CD8-positive, alpha-beta memory T cell (primary cell): Measurements from ENCODE around the gene MNT. TPM values are rescaled to one million over a fixed set of nuclear protein-coding genes. Genes with fewer than 3 reads are reported as not detected.
A peak's percentile ranks its signal among the peaks of the same experiment; 100 is the strongest.

Experiments
- CTCF ChIA-PET: fragments of 350-600 bp; sonication (Branson Sonifier 250); formaldehyde crosslinking; loops from one replicate; lab custom pipeline; 2021; ENCODE audit warnings: antibody characterized with exemption; lab: Charles Lee
- POLR2A ChIA-PET: fragments of 350-600 bp; sonication (Branson Sonifier 250); formaldehyde crosslinking; loops from one replicate; lab custom pipeline; 2021; ENCODE audit warnings: antibody characterized with exemption; lab: Charles Lee
- DNase-seq, 5 donors: peaks; one replicate each; pipeline versions ENCODE4 v3.0.0 to v3.0.0-alpha.2; 2020 to 2022; ENCODE audit warnings: mixed read lengths in 1 of 5
- H3K27ac ChIP-seq: one replicate; pipeline ENCODE4 v1.7.0; 2013; ENCODE audit warnings: low read depth, mild to moderate bottlenecking, low read length, moderate library complexity
- H3K27me3 ChIP-seq: 2 replicates; pipeline ENCODE4 v1.7.0; 2013; ENCODE audit warnings: low read length, mild to moderate bottlenecking; ENCODE audit not compliant: insufficient read depth, poor library complexity, severe bottlenecking
- H3K36me3 ChIP-seq: 2 replicates; pipeline ENCODE4 v1.7.0; 2013; ENCODE audit warnings: mild to moderate bottlenecking, low read length, moderate library complexity; ENCODE audit not compliant: insufficient read depth
- H3K4me1 ChIP-seq: 2 replicates; pipeline ENCODE4 v1.7.0; 2013; ENCODE audit warnings: mild to moderate bottlenecking, low read length, moderate library complexity; ENCODE audit not compliant: insufficient read depth
- H3K4me3 ChIP-seq: 2 replicates; pipeline ENCODE4 v1.7.0; 2013; ENCODE audit warnings: mild to moderate bottlenecking, low read length
- H3K9me3 ChIP-seq: 2 replicates; pipeline ENCODE4 v1.7.0; 2013; ENCODE audit warnings: mild to moderate bottlenecking, low read length
- H3K27ac Mint-ChIP-seq, 8 donors: one replicate each; pipeline ENCODE4 v1.8.0; 2020 to 2021; ENCODE audit warnings: mixed read lengths in 8 of 8, mild to moderate bottlenecking in 6 of 8, inconsistent platforms in 3 of 8, moderate library complexity in 3 of 8
- H3K27me3 Mint-ChIP-seq, 2 donors: one replicate each; pipeline ENCODE4 v1.8.0; 2020 to 2021; ENCODE audit warnings: mixed read lengths in 2 of 2, mild to moderate bottlenecking in 1 of 2, moderate library complexity in 1 of 2
- H3K36me3 Mint-ChIP-seq, 3 donors: one replicate each; pipeline ENCODE4 v1.8.0; 2020 to 2021; ENCODE audit warnings: mixed read lengths in 3 of 3, inconsistent platforms in 1 of 3, mild to moderate bottlenecking in 1 of 3
- H3K4me1 Mint-ChIP-seq, 3 donors: one replicate each; pipeline ENCODE4 v1.8.0; 2020 to 2021; ENCODE audit warnings: mixed read lengths in 3 of 3, inconsistent platforms in 1 of 3, mild to moderate bottlenecking in 1 of 3
- H3K4me3 Mint-ChIP-seq, 7 donors: one replicate each; pipeline ENCODE4 v1.8.0; 2020 to 2021; ENCODE audit warnings: mixed read lengths in 7 of 7, mild to moderate bottlenecking in 6 of 7, moderate library complexity in 4 of 7, inconsistent platforms in 2 of 7
- H3K9me3 Mint-ChIP-seq, 5 donors: one replicate each; pipeline ENCODE4 v1.8.0; 2020 to 2022; ENCODE audit warnings: mixed read lengths in 5 of 5, mild to moderate bottlenecking in 3 of 5, moderate library complexity in 2 of 5, inconsistent platforms in 1 of 5
- polyA plus RNA-seq: library from polyadenylated mRNA; unstranded; fragments of 300-500 nt; fragmentation: Illumina TruSeq; gene quantifications from one replicate; pipeline ENCODE4 v1.2.3, GENCODE V29; 2021
- total RNA-seq, 2 experiments: library from RNA; stranded (reverse); gene quantifications; one replicate each; pipeline ENCODE4 v1.2.3, GENCODE V29; 2021

MNT gene
- total and polyA plus RNA-seq, 3 experiments from 2014 or later, result 1.2 to 24.3 (median 21.5) TPM

DNA sequence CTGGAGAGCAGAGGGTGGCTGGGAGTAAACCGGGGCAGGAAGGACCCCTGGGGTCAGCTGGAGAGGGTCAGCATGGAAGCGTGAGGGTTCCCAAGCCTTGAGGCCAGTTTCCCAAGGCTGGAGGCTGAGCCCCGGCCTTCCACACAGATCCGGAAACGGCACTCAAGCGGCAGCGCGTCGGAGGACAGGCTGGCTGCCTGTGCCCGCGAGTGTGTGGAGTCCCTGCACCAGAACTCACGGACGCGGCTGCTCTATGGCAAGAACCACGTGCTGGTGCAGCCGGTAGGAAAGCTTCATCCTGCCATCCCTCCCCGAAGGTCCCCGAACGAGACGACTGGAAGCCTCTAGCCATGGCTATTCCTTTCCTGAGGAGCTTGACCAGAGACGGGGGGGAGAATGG is 37.5 kb downstream of the MNT start:
- Mint-ChIP-seq H3K9me3 (no peaks in the 10 kb centered on the region), H3K27me3 (peaks cover 0 to 2% of the 10 kb centered on the region in 2 donors)
- CTCF ChIA-PET, result interaction anchor here (0.7 to 3.2 kb wide), 2 partner anchors 11 to 19 kb away, joined by 3 to 10 read pairs; no protein-coding TSS in a partner anchor

GRCh38 chr17:2362881-2363280 is 38.0 kb downstream of the MNT start:
- no peak overlapping the region for H3K27ac Mint-ChIP-seq
- Histone ChIP-seq H3K9me3 (no peaks in the 10 kb centered on the region), H3K4me3 (no peak overlapping the region), H3K4me1 (no peaks in the 10 kb centered on the region), H3K27ac (no peak overlapping the region), H3K27me3 (no peaks in the 10 kb centered on the region), H3K36me3 (peaks cover 6% of the 10 kb centered on the region)
- H3K27me3 Mint-ChIP-seq, result peaks cover 0 to 2% of the 10 kb centered on the region in 2 donors
- no peak overlapping the region for H3K4me3 Mint-ChIP-seq
- H3K4me1 Mint-ChIP-seq, result no peaks in the 10 kb centered on the region
- ChIA-PET POLR2A (interaction anchor here (0.7 kb wide), 1 partner anchor 12 kb away, joined by 3 read pairs; no protein-coding TSS in a partner anchor), CTCF (no interaction called here)
- H3K36me3 Mint-ChIP-seq, result peaks cover 0 to 72% (median 5%) of the 10 kb centered on the region in 3 donors
- no peak for DNase-seq
- no peaks in the 10 kb centered on the region for H3K9me3 Mint-ChIP-seq

More for the DNA sequence above, 37.5 kb downstream of the MNT start:
- no peak overlapping the region for H3K27ac ChIP-seq
- H3K4me3 ChIP-seq, result no peak overlapping the region
- H3K9me3 ChIP-seq, result no peaks in the 10 kb centered on the region
- Mint-ChIP-seq H3K36me3 (peaks cover 0 to 75% (median 5%) of the 10 kb centered on the region in 3 donors), H3K27ac (no peak overlapping the region), H3K4me1 (no peaks in the 10 kb centered on the region), H3K4me3 (no peak overlapping the region)
- no peaks in the 10 kb centered on the region for H3K27me3 ChIP-seq
- H3K4me1 ChIP-seq, result no peaks in the 10 kb centered on the region
- H3K36me3 ChIP-seq, result peaks cover 6% of the 10 kb centered on the region
- DNase-seq, result no peak
- POLR2A ChIA-PET, result interaction anchor here (0.7 kb wide), 1 partner anchor 13 kb away, joined by 3 read pairs; no protein-coding TSS in a partner anchor

DNA sequence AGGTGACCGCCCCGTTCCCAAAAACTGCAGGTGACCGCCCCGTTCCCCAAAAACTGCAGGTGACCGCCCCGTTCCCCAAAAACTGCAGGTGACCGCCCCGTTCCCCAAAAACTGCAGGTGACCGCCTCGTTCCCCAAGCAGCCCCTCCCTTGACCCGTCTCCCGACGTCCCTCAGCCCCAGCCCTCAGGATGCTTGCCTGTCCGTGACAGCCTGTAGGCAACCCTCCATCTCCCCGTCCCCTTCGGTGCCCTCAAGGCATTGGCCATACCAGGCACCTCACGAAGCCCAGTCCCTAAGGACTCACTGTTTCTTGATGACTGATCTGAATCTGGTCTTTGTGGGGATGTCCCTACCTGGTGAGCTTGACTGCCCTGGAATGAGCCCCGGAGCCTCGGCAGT is 38.4 kb downstream of the MNT start:
- H3K4me1 ChIP-seq, result no peaks in the 10 kb centered on the region
- no peak overlapping the region for H3K4me3 ChIP-seq
- H3K27ac ChIP-seq, result no peak overlapping the region
- no peaks in the 10 kb centered on the region for H3K9me3 ChIP-seq
- ChIA-PET CTCF (interaction anchor here (2.0 kb wide), 1 partner anchor 54 kb away, joined by 6 read pairs; no protein-coding TSS in a partner anchor), POLR2A (no interaction called here)
- no peak overlapping the region for H3K27ac Mint-ChIP-seq
- H3K4me1 Mint-ChIP-seq, result no peaks in the 10 kb centered on the region
- H3K36me3 ChIP-seq, result peaks cover 6% of the 10 kb centered on the region
- H3K4me3 Mint-ChIP-seq, result no peak overlapping the region
- H3K27me3 ChIP-seq, result no peaks in the 10 kb centered on the region
- H3K36me3 Mint-ChIP-seq, result peaks cover 0 to 69% (median 5%) of the 10 kb centered on the region in 3 donors
- H3K27me3 Mint-ChIP-seq, result peaks cover 0 to 2% of the 10 kb centered on the region in 2 donors
- H3K9me3 Mint-ChIP-seq, result no peaks in the 10 kb centered on the region
- no peak for DNase-seq

- Mint-ChIP-seq H3K9me3 (no peaks in the 10 kb centered on the region), H3K36me3 (peaks cover 0 to 67% (median 5%) of the 10 kb centered on the region in 3 donors), H3K27me3 (peaks cover 0 to 2% of the 10 kb centered on the region in 2 donors), H3K4me3 (no peak overlapping the region), H3K27ac (no peak overlapping the region), H3K4me1 (no peaks in the 10 kb centered on the region)
- no peaks in the 10 kb centered on the region for H3K27me3 ChIP-seq
- H3K4me1 ChIP-seq, result no peaks in the 10 kb centered on the region
- peaks cover 6% of the 10 kb centered on the region for H3K36me3 ChIP-seq
- no peak for DNase-seq
- no peak overlapping the region for H3K4me3 ChIP-seq
- CTCF ChIA-PET, result interaction anchor here (2.0 kb wide), 1 partner anchor 54 kb away, joined by 6 read pairs; no protein-coding TSS in a partner anchor
- POLR2A ChIA-PET, result no interaction called here
- no peaks in the 10 kb centered on the region for H3K9me3 ChIP-seq
- H3K27ac ChIP-seq, result no peak overlapping the region
These were observed 38.8 kb downstream of the MNT start for GRCh38 chr17:2362016-2362415.

- no peaks in the 10 kb centered on the region for H3K4me1 ChIP-seq
- Mint-ChIP-seq H3K27ac (peak overlapping the region in 1 of 8 donors; percentile 54), H3K4me3 (no peak overlapping the region), H3K4me1 (no peaks in the 10 kb centered on the region), H3K9me3 (no peaks in the 10 kb centered on the region), H3K27me3 (peaks cover 0 to 2% of the 10 kb centered on the region in 2 donors), H3K36me3 (peaks cover 0 to 59% (median 5%) of the 10 kb centered on the region in 3 donors)
- no peaks in the 10 kb centered on the region for H3K9me3 ChIP-seq
- no peaks in the 10 kb centered on the region for H3K27me3 ChIP-seq
- H3K4me3 ChIP-seq, result no peak overlapping the region
- H3K36me3 ChIP-seq, result peaks cover 6% of the 10 kb centered on the region
- no peak overlapping the region for H3K27ac ChIP-seq
- CTCF ChIA-PET, result interaction anchor here (1.0 to 2.0 kb wide), 3 partner anchors 8 to 55 kb away, joined by 4 to 6 read pairs (median 5); no protein-coding TSS in a partner anchor
- DNase-seq, result no peak
- POLR2A ChIA-PET, result no interaction called here
These were observed 39.7 kb downstream of the MNT start for GRCh38 chr17:2361010-2361760.

DNA sequence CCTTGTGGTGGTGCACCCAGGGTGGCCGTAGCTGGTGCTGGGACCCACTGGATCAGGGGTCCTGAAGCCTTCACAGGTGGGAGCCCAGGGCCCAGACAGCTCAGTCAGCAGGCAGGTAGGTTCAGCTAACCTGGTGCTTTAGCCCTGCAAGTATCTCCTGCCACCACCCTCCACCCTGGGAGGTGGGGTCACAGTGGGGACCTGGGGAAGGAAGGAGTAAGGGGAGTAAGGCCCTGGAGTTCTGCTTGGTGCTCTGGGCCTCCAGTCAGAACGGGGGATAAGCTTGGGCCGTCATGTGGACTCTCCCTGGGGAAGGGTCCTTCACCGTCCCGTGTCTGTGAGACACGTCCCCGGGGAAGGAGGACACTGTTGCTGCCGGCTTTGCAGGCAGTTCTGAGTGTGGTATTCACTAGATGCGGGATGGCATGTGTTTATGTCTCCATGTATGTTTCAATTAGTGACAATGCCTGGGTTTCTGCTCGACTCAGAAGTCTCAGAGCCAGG is 42.9 kb downstream of the MNT start:
- peaks cover 15 to 18% (median 17%) of the 10 kb centered on the region in 3 donors for H3K4me1 Mint-ChIP-seq
- peaks cover 0 to 2% of the 10 kb centered on the region in 2 donors for H3K27me3 Mint-ChIP-seq
- POLR2A ChIA-PET, result no interaction called here

DNA sequence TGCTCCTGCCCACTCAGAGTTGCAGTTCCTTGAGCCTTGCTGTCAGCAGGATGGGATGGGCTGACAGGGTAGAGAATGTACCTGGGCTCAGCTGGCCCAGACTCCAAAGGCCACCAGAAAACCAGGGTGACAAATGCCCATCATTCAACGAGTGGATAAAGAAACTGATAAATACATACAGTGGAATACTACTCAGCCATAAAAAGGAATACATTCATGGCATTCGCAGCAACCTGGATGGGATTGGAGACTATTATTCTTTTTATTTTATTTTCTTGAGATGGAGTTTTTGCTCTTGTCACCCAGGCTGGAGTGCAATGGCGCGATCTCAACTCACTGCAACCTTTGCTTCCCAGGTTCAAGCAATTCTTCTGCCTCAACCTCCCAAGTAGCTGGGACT is 43.6 kb downstream of the MNT start:
- Histone ChIP-seq H3K27ac (no peak overlapping the region), H3K4me1 (peaks cover 19% of the 10 kb centered on the region), H3K36me3 (no peaks in the 10 kb centered on the region), H3K4me3 (no peak overlapping the region), H3K9me3 (no peaks in the 10 kb centered on the region), H3K27me3 (no peaks in the 10 kb centered on the region)
- Mint-ChIP-seq H3K4me1 (peaks cover 16 to 22% (median 18%) of the 10 kb centered on the region in 3 donors), H3K27ac (no peak overlapping the region), H3K9me3 (no peaks in the 10 kb centered on the region), H3K36me3 (peaks cover 0 to 24% (median 3%) of the 10 kb centered on the region in 3 donors), H3K4me3 (no peak overlapping the region), H3K27me3 (peaks cover 0 to 2% of the 10 kb centered on the region in 2 donors)
- ChIA-PET POLR2A (no interaction called here), CTCF (no interaction called here)
- DNase-seq, result no peak

More for the DNA sequence above, 42.9 kb downstream of the MNT start:
- H3K36me3 ChIP-seq, result peaks cover 5% of the 10 kb centered on the region
- no peak overlapping the region for H3K4me3 ChIP-seq
- Mint-ChIP-seq H3K4me3 (no peak overlapping the region), H3K36me3 (peaks cover 0 to 31% (median 5%) of the 10 kb centered on the region in 3 donors), H3K9me3 (no peaks in the 10 kb centered on the region), H3K27ac (no peak overlapping the region)
- no peak overlapping the region for H3K27ac ChIP-seq
- no peak for DNase-seq
- H3K27me3 ChIP-seq, result no peaks in the 10 kb centered on the region
- H3K4me1 ChIP-seq, result peaks cover 18% of the 10 kb centered on the region
- H3K9me3 ChIP-seq, result no peaks in the 10 kb centered on the region
- CTCF ChIA-PET, result no interaction called here

DNA sequence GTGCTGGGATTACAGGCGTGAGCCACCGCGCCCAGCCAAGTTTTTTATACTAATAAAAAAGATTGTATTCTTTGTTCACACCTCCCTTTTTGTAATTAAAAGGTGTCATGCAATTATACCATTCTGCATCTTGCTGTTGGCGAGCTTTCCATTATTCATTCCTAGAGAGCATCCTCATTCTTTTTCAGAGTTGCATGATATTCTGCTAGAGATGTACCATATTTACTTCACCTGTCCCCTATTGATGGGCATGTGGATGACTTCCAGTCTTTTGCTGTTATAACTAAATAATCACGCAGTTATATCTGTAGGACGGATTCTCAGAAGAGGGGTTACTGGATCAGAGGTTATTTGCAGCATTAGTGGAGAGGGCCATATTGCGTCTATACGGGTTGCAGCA is 46.5 kb downstream of the MNT start:
- CTCF ChIA-PET, result interaction anchor here (1.2 to 3.8 kb wide), 6 partner anchors 18 to 299 kb away, joined by 3 to 20 read pairs (median 6); partner anchors contain the start of genes HIC1 and TSR1
- POLR2A ChIA-PET, result interaction anchor here (0.7 to 0.9 kb wide), 2 partner anchors 37 to 822 kb away, joined by 3 to 5 read pairs; no protein-coding TSS in a partner anchor

More for the DNA sequence above, 46.5 kb downstream of the MNT start:
- H3K9me3 ChIP-seq, result no peaks in the 10 kb centered on the region
- peaks cover 19% of the 10 kb centered on the region for H3K4me1 ChIP-seq
- Mint-ChIP-seq H3K4me1 (peaks cover 16 to 22% (median 18%) of the 10 kb centered on the region in 3 donors), H3K9me3 (no peaks in the 10 kb centered on the region), H3K36me3 (peaks cover 0 to 8% (median 2%) of the 10 kb centered on the region in 3 donors), H3K4me3 (peak overlapping the region in 5 of 7 donors; percentile 15 to 88 (median 77)), H3K27ac (peak overlapping the region; percentile 80 to 98 (median 90)), H3K27me3 (no peaks in the 10 kb centered on the region)
- DNase-seq, result no peak
- H3K27ac ChIP-seq, result no peak overlapping the region
- H3K27me3 ChIP-seq, result no peaks in the 10 kb centered on the region
- H3K4me3 ChIP-seq, result no peak overlapping the region
- H3K36me3 ChIP-seq, result no peaks in the 10 kb centered on the region
